ENCODE measurements around the gene CDH12. TPM values are rescaled to one million over a fixed set of nuclear protein-coding genes. Genes with fewer than 3 reads are reported as not detected.
"Not testable (repeated sequence)": the region's sequence is repeated elsewhere in the genome, so short reads cannot be mapped to it uniquely, and the experiment has no call there.

The CDH12 gene
- total RNA-seq, 3 donors from 2014 or later = 0.33 to 2.6 (median 1.1) TPM

DNA sequence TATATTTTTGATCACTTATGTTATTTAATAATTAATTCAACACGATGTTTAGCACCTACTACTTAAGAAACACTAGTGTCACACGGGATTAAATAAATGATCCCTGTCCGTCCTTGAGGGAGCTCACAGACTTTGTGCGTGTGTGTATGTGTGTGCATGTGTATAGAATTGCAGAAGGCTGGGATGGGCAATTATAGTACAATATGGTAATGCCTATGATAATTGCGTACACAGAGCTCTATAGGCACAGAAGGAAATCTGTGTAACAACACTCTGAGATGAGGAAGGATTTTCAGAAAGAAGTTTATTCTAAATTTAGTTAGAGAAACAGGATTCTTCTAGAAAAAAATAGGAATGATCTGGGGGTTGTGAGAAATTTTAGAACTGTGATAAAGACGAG lies 76.9 kb downstream of the CDH12 start:
- Histone ChIP-seq H3K27ac (no peak overlapping the region), H3K4me1 (no peaks in the 10 kb centered on the region), H3K36me3 (no peaks in the 10 kb centered on the region), H3K9me3 (no peaks in the 10 kb centered on the region), H3K4me3 (no peak overlapping the region), H3K27me3 (no peaks in the 10 kb centered on the region)
- intact Hi-C loops (cut with DNase I; ENCODE audit: low total_unique reads) = no loop called here
- DNase-seq (ENCODE audit: low spot score in 2 of 2) = no peak
- TF ChIP-seq POLR2AphosphoS5 (IDR thresholded peaks at IDR 0.05) = no peak
- no peak for TF ChIP-seq POLR2A (IDR thresholded peaks at IDR 0.05)
- TF ChIP-seq CTCF (IDR thresholded peaks at IDR 0.05) = no peak

DNA sequence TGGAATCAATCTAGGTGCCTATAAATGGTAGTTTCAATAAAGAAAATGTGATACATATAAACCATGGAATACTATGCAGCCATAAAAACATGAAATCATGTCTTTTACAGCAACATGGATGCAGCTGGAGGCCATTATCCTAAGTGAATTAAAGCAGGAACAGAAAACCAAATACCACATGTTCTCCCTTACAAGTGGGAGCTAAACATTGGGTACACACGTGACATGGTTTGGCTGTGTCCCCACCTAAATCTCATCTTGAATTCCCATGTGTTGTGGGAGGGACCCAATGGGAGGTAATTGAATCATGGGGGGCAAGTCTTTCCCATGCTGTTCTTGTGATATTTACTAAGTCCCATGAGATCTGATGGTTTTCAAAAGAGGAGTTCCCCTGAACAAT lies 78.9 kb downstream of the CDH12 start:
- H3K4me1 ChIP-seq; H3K4me3 ChIP-seq; H3K27me3 ChIP-seq; intact Hi-C loops (cut with DNase I; ENCODE audit: low total_unique reads); DNase-seq (ENCODE audit: low spot score in 2 of 2); H3K9me3 ChIP-seq; H3K27ac ChIP-seq; H3K36me3 ChIP-seq: not testable (repeated sequence)

- TF ChIP-seq POLR2A (IDR thresholded peaks at IDR 0.05) = no peak
- no peak for TF ChIP-seq CTCF (IDR thresholded peaks at IDR 0.05)
- TF ChIP-seq POLR2AphosphoS5 (IDR thresholded peaks at IDR 0.05) = no peak
These were observed 88.4 kb downstream of the CDH12 start for GRCh38 chr5:22764736-22765135.

DNA sequence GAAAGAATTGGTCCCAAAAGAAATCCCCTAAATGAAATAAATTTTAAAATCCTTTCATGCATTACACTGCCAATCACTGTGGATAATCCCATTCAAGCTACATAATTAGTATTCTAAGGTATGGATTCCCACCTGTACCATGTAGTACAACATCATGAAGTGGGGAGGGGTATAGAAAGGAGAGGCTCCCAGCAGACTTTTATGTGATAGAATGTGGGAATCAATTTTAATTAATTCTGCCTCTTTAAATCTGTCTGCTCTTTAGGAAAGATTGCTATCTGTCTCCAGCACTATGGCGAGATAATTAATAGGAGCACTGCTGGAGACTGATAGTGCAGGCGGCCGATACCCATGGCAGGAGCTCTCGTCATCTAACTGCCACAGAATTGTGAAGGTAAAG lies 95.4 kb downstream of the CDH12 start:
- no peak for DNase-seq (ENCODE audit: low spot score in 2 of 2)
- Histone ChIP-seq H3K4me1 (no peaks in the 10 kb centered on the region), H3K27me3 (no peaks in the 10 kb centered on the region), H3K36me3 (no peaks in the 10 kb centered on the region), H3K9me3 (no peaks in the 10 kb centered on the region), H3K27ac (no peak overlapping the region), H3K4me3 (no peak overlapping the region)
- TF ChIP-seq POLR2AphosphoS5 (IDR thresholded peaks at IDR 0.05) (no peak), CTCF (IDR thresholded peaks at IDR 0.05) (no peak), POLR2A (IDR thresholded peaks at IDR 0.05) (no peak)
- intact Hi-C loops (cut with DNase I; ENCODE audit: low total_unique reads) = no loop called here

More at GRCh38 chr5:22764736-22765135, 88.4 kb downstream of the CDH12 start:
- Histone ChIP-seq H3K4me3 (no peak overlapping the region), H3K36me3 (no peaks in the 10 kb centered on the region), H3K4me1 (no peaks in the 10 kb centered on the region), H3K27ac (no peak overlapping the region), H3K27me3 (no peaks in the 10 kb centered on the region), H3K9me3 (no peaks in the 10 kb centered on the region)
- DNase-seq (ENCODE audit: low spot score in 2 of 2) = no peak
- intact Hi-C loops (cut with DNase I; ENCODE audit: low total_unique reads) = no loop called here

- Histone ChIP-seq H3K4me3 (no peak overlapping the region), H3K9me3 (no peaks in the 10 kb centered on the region), H3K36me3 (no peaks in the 10 kb centered on the region), H3K4me1 (no peaks in the 10 kb centered on the region), H3K27me3 (no peaks in the 10 kb centered on the region), H3K27ac (no peak overlapping the region)
- no peak for DNase-seq (ENCODE audit: low spot score in 2 of 2)
- TF ChIP-seq POLR2A (IDR thresholded peaks at IDR 0.05) (no peak), CTCF (IDR thresholded peaks at IDR 0.05) (no peak), POLR2AphosphoS5 (IDR thresholded peaks at IDR 0.05) (no peak)
- intact Hi-C loops (cut with DNase I; ENCODE audit: low total_unique reads) = no loop called here
These were observed 99.0 kb downstream of the CDH12 start for GRCh38 chr5:22754155-22754554.

DNA sequence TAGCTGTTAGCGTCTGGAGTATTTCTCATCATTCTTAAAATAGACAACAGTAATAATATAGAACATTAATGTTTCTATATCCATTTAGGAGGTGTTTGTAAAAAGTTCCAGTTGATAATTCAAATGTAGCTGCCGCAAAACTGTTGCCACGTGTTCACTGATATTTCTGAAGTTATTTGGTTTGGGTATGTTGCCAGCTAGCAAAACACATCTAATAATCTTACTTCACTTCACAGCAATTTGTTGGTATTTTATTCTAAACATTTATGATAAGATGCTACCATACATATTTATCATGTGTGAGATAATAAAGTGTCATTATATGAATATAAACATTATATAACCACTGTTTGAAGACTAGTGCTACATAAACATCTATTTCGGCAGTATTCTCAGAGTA lies 101.6 kb downstream of the CDH12 start:
- H3K4me3 ChIP-seq = no peak overlapping the region
- TF ChIP-seq POLR2AphosphoS5 (IDR thresholded peaks at IDR 0.05) (no peak), CTCF (IDR thresholded peaks at IDR 0.05) (no peak), POLR2A (IDR thresholded peaks at IDR 0.05) (no peak)
- no peaks in the 10 kb centered on the region for H3K27me3 ChIP-seq
- H3K27ac ChIP-seq = no peak overlapping the region
- intact Hi-C loops (cut with DNase I; ENCODE audit: low total_unique reads) = no loop called here
- DNase-seq (ENCODE audit: low spot score in 2 of 2) = no peak
- H3K36me3 ChIP-seq = no peaks in the 10 kb centered on the region
- H3K4me1 ChIP-seq = no peaks in the 10 kb centered on the region
- H3K9me3 ChIP-seq = no peaks in the 10 kb centered on the region
